ENCODE measurements around the gene RGMA.
"Not testable (repeated sequence)": the region's sequence is repeated elsewhere in the genome, so short reads cannot be mapped to it uniquely, and the experiment has no call there.

Gene RGMA

DNA sequence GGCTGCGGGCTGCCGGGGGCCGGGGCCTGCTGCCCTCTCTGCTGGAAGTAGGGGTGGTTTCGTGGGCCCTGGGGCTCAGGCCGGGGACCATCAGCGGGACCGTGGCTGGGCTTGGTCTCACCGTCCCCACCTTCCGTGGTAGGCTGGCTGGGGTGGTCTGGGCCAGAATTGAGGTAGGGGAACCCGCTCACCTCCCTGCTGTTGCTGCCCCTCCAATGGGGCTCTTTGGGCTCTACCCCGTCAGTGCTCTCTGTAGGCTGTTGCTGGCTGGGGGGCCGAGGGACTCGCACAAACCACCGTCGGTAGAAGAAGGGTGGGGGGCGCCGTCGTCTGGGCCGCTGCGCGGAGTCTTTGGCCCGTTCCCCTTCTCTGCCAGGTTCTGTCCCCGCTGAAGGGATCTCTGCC, 23.4 kb downstream of the RGMA start:
- no peak for DNase-seq

DNA sequence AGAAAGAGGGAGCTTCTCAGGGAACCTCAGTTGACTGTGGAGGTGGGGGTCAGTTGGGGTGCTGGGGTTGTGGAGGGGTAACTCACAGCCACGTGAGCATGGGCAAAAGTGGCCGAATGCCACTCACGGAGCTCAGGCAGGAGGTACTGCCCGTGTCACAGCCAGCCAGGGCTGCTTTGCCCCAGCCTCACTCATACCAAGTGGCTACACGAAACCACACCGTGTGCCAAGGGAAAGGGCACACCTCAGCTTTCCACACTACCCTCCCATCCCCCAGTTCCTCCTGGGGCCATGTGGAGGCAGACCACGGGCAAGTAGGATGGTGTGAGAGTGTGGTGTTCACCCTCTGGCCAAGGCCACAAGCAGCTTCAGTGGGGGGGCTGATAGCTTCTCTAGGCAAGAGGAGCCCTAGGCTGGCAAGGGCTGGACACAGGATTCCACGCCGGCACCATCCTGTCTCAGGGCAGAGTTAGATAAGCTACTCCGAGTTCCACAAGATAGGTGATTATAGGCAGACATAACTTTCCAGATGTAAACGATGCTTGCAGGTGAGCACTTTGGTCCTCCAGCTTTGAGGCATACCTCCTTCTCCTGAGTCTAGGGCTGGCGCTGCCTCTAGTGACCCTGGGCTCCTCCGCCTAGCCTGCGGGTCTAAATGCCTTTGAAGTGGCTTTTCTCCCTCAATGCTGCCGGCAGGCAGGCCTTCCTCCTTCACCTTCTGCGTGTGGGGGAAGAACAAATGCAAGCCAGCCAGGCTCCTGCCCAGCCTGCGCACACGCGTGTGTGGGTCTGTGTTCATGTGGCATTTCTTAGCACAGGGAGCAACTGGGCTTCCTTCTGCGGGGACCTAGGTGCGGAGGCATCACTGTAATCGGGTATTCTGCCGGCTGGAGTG, 25.0 kb downstream of the RGMA start:
- no peak for DNase-seq

DNA sequence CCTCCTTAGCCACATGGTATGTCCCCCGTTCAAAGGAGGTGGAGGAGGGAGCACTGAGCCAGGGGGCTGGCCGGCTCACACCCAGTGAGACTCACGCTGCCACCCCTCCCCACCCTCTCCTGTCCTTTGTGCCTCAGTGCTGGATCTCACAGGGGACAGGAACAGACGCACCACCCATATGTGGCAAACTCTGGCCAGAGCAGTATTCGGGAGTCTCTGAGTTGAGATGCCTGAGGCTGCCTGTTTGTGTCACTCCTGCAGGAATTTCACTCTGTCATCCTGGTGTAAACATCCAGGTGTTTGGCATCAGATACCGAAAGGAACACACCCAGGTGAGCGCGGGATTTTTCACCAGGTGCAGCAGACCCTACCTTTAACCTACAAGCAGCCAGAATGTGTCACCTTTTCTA, 25.7 kb downstream of the RGMA start:
- DNase-seq, result no peak

DNA sequence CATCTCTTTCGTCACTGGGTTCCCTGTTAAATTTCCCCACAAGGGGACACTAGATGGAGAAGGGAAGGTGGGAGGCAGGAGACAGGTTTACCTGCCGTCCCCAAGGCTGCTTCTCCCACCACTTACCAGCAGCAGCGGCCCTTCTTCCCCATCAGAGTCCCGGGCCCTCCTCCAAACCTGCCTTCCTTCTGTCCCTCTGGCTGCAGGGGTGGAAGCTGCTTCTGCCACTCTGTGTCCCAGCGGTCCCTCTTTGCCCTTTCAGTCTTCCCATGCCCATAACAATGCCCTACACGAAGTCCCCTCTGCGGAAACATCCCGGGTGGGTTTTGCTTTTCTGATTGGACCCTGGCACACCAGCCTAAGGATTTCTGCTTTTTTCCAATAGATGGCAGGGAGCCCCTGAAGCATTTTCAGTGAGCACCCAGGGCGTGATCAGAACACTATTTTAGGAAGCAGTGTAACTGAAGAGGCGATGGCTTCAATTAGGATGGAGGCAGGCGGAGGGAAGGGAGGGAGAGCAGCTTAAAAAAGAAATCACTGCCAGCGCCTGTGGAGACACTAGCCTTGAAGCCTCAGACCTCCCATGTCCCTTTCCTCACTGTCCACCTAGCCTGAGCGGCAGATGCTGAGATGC, 26.3 kb downstream of the RGMA start:
- DNase-seq, result not testable (repeated sequence)

DNA sequence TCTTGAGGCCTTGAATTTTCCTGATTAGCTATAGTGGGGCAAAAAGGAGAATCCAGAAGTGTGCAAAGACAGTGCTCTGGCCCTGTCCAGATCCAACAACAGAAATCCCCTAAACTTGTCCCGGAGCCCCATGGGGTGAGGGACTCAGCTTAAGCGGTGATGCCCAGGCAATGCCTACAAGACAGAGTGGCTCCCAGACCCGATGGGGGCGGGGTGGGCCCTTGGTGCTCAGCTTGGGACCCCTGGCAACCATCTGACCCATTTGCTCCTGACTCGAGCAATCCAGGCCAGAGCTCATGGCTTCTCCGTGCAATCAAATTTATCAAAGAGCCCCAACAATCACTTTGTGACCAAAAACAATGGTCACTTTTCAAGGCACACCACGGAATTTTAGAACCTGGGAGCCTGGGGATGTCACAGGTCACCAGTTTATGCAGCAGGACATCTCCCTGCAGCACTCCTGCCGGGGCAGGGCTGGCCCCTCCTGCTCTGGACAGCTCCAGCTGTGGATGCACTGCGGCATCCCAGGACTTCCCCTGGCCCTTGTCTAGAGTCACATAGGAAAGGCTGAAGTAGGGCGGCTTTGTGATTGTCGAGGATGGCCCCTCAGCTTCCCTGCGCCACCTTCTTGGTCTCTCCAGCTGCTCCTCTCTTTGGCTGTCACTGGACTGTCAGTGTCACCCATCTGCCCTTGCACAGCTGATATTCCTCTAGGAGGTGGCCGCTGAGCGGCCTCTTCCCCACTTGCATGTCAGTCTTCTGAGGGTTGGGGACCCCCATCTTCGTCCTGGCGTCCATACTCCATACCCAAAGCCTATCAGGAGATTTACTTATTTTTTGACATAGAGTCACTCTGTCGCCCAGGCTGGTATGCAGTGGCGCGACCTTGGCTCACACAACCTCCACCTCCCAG, 28.4 kb downstream of the RGMA start:
- no peak for DNase-seq

DNA sequence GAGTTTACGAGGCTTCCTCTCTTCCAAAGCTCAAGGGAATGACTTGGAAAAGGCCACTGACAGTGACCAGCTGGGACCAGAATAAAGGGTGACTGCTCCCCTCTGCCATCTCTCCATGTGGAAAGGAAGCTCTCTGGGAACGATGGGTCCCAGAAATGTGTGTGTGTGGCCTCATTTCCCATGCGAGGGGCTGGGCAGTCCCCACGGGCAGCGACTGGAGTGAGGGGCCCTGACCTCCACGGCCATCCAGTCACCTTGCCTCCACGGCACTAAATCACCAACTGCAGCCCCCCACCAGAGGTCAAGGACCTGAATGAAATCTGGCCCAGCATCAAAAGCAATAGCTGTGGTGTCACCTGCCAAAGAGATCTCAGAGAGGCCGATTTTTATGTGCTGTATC, 29.6 kb downstream of the RGMA start:
- DNase-seq, result no peak

DNA sequence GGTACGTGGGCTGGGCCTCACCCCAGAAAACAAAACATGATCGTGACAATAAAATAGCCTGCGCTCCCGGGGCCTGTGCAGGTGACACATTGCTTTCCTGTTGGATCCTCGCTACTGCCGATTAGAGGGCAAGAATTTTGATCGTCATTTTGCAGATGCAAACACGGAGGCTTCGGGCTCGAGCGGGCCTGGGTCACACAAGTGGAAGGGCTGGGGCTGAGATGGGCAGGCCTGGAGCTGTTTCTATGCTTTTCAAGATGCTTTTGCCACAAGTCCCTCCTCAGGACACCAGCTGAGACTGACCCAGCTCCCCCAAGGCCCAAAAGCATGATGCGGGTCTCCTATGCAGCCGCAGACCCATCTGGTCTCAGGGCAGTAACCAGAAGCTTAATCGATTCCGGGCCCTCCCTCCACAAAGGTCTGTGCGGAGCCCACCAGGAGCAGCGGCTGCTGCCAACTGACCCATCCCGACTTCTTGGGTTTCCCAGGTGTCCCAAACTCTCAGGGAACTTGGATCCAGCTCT, 30.0 kb downstream of the RGMA start:
- DNase-seq, result no peak

DNA sequence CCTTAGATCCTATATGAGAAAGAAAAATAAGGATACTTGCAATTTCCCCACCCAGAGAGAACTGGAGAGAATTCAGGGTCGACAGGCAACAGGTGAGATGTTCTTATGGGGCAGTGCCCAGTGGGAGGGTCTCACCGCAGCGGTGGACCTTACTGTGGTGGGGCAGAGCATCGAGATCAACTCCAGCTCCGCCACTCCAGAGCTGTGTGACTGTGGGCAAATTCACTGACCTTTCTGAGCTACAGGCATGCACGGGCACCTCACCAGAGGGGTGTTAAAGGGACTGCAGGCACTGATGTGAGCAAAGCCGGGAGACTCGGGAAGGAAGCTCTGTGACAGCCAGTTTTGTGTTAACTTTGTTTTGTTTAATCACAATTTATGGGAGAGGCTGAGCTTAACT, 30.9 kb downstream of the RGMA start:
- DNase-seq, result no peak

DNA sequence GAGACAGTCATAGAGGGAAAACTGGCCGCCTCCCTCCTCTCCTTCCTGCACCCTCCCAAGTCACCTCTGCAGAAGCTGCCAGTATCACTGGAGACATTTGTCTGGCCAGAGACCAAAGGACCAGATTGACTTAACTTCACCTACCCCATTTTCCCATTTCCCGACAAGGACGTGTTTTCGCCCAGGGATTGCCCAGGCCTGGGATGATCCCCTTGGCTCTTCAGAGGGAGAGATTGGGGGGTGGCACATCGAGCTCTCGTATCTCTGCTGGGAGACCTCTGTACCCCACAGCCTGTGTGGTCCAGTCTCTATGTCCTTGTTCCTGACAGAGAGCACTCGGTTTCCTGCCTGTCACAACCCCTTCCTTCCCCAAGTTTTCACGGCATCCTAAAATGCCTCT, 31.4 kb downstream of the RGMA start:
- no peak for DNase-seq

DNA sequence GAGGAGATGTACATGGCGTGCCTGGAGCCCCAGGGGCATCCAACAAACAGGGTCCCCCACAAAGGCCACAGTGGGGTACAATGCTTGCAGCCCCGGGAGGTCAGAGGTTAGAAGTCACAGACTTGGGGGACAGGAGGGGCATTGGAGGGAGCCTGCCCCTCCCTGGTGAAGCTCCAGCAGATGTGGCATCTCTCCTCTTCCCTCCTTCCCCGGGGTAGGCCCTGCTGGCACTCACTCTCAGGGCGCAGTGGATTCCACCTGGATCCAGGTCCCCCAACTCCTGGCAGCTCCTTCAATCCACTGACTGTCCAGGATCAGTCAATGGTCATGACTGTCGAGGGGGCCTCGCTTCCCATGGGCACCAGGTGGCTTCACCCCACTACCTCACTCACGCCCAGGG, 32.2 kb downstream of the RGMA start:
- no peak for DNase-seq

DNA sequence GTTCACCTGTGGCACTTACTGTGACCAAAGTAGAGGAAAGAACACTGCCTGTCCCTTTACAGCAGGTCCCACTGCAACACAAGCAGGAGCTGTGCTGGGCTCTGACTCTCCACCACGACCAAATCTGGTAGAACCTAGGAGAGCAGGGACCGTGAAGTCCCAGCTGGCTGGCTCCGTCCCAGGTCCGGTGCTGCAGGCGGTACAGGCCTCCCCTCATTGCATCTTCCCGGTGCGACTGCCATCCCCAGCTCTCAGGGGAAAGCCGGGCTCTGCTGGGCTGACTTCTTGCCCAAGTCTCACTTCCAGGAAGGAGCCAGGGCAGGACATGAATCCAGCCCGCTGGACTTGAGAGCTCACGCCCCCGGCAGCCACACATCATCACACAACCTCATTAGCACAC, 33.8 kb downstream of the RGMA start:
- DNase-seq, result no peak

DNA sequence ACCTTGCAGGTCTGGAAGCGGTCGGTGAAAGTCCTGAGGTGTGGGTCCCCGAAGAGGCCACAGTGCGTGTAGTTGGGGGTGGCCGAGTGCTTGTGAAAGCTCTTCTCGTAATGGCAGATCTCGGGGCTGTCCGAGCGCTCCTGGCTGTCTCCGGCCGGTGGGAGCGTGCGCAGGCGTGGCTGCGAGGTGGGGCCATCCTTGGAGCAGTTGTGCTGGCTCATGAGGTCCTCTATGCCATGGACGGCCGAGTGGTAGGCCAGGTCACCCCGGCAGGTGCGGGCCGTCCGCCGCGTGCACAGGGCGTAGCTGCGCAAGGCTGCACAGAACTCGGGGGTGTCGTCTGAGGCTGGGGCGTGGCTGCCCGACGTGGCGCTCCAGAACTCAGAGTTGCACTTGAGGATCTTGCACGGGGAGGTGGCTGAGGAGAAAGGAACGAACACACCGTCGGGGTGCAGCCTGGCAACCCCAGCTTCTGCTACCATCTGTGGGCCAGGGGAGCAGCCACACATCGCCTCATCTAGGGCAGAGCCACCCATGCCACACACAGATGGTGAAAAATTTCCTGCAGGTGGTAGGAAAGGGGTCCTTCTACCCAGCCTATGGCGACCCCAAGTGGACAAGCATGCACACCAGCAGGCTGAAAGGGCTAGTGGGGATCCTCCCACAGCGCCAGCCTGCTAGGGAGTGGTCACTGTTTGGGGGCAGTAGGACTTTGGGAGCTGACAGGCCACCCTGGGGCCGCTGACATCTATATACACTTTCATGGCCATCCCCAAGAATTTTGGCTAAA, 36.7 kb downstream of the RGMA start:
- no peak for DNase-seq

DNA sequence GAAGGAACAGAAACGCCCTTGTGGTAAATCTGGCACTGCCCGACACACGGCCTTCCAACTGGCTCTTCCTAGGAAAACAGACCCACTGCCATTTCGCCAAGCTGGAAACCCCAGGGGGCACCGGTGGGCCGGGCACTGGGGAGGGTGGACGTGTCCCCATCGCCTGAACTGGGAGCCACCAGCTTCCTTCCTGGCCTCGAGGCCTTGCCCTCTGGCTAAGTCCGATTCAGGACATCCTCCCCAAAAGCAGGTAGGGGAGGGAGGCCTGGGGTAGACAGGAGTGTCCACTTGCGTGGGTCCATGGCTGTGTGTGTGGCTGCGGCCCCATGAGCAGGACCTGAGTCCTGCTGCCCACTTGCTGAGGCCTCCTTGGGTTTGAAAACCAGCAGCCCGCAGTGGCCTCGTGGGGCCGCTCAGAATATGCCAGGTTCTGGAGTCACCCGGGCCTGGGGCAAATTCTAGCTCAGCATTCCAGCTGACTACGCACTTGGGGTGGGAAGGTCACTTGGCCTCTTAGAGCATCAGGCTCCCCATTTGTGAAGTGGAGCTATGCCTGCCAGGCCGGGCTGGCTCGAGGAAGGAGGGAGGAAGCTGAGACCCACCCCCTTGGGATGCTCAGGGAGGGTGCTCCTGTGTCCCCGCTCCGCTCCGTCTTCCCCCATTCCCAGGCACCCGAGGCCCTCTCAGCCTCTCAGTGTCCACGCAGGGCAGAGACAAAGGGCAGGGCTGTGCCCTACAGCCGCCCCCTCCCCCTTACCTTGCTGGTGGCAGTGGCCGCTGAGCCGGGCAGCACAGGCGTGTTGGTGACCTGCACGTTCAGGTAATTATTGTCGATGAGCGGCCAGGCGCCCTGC, 37.5 kb downstream of the RGMA start:
- DNase-seq, result no peak

DNA sequence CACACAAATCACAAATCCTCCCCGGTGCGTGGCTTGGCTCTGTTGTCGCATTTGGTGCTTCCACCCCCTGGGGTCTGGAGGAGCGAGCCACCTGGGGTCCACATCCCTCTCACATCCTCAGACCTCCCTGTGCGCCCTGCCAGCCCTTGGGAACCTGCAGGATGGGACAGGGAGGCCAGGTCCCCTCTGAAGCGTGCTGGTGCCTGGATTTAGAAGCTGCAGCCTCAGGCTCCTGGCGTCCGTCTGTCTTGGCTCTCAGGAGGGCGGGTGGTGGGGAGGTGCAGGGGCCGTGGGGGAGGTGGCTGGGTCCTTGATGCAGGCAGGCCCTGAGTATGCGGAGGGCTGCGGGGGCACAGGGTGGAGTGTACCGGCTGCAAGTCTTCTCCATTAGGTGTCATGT, 38.4 kb downstream of the RGMA start:
- no peak for DNase-seq

DNA sequence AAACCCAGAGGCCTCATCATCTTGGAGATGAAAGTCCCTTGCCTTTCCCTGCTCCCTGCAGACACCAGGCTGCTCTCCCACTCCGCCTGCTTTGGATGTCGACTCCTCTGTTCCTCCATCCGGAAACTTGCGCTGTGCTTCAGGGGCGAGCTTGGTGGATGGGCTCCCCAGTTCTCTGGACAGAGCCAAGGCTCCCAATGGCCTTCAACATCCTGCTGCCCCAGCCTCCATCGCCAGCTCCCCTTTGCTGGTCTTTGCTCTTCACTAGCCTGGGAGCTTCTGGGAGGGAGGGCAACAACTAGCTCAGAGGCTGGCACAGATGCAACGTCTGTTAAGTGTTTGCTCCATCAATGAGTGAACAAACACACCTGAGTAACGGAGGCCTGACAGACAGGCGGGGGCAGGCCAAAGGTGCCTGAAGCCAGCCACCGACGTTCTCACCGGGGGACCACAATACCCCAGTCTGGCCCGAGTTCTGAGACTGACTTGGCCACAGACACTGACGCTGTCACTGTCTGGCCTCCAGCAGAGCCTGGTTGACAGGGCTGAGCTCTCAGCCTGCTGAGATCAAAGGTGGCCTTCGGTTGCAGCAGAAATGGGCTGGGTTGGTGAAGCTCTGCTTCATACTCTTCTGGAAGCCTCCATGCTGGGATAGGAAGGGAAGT, 39.0 kb downstream of the RGMA start:
- no peak for DNase-seq

DNA sequence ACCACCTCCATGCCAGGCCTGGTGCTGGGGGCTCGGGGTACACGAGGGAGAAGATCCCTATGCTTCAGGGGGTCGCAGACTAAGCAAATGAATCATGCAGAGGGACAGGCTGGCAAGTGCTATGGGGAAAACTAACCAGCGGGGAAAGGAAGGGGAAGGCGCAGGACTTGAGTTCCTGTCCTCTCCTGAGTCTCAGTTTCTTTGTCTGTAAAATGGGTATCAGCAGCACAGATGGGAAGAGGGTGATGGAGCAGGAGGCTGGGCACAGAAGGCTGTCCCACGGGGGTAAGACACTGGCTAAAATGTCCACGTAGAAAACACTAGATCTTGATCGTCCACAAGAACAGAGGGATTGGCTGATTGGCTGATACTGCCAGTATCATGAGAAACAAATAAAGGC, 39.8 kb downstream of the RGMA start:
- no peak for DNase-seq

DNA sequence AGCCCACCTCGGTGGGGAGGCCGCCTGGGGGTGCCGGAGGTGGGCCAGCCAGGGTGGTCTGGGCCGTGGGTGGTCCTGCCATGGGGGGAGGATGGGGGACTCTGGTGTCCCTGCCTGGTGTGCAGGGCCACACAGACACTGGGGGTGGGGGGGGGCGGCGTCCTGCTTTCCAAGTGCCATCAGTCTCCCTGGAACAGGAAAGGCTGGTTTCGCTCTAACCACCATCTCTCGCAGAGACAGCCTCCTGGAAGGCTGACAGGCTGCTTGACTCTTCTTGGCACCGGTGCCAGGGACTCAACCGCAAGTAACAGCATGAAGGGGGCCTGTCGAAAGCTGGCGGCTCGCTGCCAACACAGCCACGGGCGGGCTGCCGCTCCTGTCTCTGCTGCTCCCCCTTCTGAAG, 40.3 kb downstream of the RGMA start:
- no peak for DNase-seq

DNA sequence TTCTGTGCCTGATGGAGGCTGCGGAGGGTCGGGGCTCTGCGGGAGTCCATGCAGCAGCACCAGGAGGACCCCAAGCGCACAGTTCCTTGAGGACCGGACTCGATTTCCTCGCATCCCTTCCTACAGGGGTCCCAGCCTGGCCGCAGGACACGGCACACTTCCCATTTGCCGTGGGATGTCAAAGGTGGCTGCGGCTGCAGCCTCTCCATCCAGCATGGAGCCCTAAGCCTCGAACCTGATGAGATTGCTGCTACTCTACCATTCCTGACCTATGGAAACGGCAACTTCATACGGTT, 40.6 kb downstream of the RGMA start:
- DNase-seq, result no peak

DNA sequence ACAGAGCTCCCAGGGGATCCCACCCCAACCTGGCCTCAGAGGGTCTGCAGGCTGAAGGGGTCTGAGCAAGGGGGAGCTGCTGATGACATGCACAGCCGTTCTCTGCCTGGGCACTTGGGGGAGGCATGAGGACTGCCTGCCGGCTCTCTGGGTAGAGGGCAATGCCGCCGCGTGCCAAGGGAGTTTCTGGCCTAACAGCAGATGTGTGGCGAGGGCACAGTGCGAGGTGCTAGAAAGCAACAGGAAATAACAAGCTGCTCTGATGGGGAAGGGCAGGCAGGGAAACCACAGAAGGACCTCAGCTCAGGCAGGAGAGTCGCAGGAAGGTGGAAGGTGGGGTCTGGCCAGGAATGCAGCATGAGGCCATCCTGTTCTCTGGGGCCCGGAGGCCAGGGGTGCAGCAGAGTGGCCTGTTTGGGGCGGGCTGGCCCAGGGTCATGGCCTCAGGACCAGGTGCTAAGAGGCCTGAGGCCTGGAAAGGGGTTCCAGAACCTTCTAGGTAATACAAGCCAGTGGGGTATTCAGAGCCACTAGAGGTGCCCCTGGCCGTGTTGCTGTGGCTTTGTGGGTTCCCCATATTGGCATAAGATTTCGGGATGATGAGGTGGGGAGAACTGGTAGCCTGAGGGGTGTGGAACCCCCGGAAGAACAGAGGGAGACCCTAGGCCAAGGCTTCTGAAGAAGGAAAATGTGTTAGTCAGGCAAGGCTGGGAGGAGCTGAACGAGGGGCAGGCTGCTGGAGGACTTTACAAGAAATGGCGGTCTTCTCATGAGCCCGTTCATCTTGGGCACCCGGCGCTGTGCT, 41.2 kb downstream of the RGMA start:
- DNase-seq, result no peak

DNA sequence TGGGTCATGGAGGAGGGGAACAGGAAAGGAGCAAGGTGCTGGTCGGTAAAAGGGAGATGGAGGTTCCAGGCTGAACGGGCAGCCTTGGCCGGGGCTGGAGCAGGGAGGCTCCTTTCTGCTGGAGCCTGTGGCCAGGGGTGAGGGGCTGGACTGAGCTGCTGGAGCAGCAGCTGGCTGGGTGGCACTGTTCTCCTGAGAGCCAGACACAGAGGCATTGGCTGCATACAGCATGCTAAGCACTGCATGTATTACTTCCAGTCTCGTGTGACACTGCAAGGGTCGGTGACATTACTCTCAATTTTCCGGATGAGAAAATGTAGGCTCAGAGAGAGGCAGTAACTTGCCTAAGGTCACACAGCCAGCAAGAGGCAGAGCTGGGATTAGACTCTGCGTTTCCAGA, 42.3 kb downstream of the RGMA start:
- no peak for DNase-seq

Measured in 8988T (cell line).